Stimulated activated CD4-positive, alpha-beta T cell treated with anti-CD3 and anti-CD28 coated beads, Interleukin-15, amount 100 ng/mL, for 24 hours (primary cell): Measurements from ENCODE around the gene UGCG.
"Not testable (repeated sequence)": the region's sequence is repeated elsewhere in the genome, so short reads cannot be mapped to it uniquely, and the experiment has no call there.

Experiments used
- DNase-seq: peaks from one replicate; pipeline ENCODE4 v3.0.0-alpha.2; 2020

Gene UGCG

DNA sequence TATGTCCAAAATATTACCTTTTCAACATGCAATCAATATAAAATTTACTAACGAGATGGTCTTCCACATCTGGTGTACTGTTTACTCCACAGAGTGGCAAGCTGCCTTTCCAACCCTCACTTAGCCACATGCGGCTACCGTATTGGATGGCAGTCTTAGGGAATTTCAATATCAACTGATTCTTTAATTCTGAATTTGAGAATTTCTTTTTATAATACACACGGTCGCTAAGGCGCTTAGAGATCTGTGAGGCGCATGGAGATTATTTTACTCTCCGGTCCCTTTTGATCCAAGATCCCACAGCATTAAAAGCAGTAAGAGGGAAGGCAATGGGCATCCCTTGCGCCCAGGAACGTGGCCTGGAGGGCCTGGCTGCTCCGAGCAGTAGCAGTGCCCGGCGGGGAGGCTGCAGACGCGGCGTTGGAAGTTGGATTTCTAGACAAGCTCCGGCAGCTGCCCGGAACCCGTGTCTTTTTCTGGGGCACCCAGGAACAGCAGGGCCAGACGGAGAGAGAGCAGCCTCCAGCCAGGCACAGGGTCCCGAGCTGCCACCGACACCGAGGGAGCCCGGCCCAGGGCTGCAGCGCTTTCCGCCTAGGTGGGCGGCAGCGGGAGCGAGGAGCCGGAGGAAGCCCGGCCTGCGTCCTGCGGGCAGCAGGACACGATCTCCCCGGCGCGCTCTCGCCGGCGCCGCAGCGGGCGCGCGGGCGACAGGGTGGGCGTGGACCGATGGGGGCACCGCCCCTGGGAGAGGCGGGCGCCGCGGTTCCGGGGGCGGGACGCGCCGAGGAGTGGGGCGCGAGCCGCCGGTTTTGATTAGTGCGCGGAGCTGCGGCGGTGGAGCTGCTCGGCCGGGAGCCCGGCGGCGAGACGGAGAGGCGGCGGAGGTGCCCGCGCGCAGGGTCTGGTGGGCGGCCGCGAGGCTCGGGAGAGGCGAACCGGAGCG lies at the start of gene UGCG:
UGCG (plus strand) TSS at position 819 of the 946 bp plus-strand sequence. CDS start 402 bp downstream, outside the sequence.
- peak; percentile 90 for DNase-seq

DNA sequence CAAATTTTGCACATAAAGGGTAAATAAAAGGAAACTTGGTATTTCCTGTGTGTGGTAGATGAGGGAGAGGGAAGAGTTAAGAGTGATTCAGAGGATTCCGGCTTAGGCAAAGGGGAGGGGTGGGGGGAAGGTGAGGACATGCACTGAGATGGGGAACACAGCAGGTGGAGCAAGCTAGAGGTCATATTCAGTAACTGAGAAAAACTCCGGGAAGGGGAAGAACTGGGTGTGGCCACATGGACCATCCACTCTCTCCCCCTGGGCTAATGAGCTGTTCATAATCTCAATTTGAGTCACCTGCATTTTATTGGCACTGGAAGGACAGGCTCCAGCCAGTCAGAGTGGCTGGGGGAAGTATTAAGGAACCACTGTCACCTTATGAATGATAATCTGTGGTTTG lies 45.1 kb upstream of the UGCG start:
- no peak for DNase-seq

DNA sequence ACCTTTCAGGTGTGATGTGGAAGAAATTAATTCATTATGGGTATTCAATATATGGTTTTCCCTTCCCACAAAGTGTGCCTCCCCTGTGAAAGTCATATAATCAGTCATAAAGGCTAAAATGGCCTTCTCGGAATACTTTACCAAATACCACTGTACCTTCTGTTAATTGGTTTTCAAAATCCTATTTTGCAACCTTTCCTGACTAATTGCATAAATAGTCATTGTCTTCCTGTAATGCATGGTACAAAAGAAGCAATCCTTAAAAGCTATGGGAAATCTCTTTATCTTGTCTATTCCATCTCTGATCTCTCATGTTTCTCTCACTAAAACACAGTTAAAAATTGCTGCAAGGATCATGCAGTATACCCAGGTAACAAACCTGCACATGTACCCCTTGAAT lies 44.3 kb upstream of the UGCG start:
- no peak for DNase-seq

GRCh38 chr9:111853450-111853827 lies 43.2 kb upstream of the UGCG start:
- no peak for DNase-seq

DNA sequence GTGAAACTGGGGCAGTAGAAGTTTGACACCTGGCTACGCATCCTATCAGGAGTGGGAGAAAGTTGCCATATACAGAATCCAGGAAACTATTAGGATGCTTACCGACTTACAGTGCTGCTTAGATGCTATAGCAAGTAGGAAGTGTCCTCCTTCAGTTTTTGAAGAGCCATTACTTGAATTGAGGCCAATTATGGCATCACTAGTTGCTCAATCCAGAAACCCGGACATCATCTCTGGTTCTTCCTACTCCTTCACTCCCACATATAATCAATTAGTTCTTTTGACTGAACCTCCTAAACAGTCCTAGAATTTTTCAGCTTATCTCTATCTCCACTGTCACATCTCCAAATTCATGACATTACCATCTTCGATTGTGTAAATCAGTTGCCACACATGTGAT lies 41.8 kb upstream of the UGCG start:
- DNase-seq: no peak

DNA sequence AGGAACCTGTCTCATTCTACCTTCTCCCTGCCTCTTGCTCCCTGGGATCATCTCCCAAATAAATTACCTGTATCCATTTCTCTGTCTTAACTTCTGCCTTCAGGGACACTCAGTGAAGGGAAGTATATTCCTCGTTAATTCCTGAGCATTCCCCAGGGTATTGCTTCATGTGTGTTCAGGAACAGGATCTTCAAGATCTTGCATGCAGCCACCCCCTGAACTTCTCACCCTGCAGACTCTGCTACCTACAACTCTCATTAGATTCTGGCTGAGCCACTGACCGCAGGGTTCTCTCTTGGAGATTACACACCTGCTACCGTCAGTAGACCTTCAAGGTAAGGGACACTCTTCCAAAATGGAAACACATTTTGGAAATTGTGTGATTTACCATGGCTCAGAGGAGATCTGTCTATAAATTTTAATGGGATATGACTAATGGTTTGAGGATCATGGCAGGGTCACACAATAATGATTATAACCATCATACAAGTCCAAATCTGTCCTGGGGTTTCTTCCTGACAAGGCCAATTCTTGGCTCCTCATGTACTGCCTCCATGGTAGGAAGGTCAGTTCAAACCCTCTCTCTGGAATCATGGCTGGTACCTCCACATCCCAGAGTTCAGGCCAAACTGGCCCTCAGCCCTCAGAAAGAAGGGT lies 38.9 kb upstream of the UGCG start:
- no peak for DNase-seq

DNA sequence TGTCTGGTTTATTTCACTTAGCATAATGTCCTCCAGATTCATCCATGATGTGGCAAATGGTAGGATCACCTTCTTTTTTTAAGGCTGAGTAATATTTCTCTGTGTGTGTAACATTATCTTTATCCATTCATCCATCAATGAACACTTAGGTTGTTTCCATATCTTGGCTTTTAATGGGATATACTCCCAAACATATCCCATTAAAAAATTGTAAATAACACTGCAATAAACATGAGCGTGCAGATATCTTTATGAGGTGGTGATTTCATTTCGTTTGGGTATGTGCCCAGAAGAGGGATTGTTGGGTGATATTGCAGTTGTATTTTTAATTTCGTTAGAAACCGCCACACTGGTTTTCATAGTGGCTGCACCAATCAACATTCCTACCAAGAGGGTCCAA lies 36.2 kb upstream of the UGCG start:
- DNase-seq: no peak

DNA sequence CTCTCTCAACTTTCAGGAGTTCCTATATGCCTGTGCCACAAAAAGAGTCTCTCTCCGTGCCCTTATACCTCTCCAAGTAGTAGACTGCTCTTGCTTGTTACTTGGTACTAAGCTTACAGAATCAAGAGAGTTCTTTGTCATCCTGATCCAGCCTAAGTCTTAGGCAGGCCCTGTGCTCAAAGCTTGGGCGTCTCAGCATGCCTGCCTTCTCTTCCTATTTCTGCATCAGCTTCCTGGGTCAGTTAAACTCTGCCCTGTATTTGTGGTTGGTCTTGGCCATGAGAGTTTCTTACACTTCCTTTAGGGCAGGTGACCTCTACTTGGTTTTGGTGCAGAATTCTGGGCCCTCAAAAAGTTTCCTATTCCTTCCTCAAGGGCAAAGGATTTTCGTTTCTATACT lies 33.0 kb upstream of the UGCG start:
- no peak for DNase-seq

GRCh38 chr9:111866976-111867375 lies 29.6 kb upstream of the UGCG start:
- DNase-seq: no peak

DNA sequence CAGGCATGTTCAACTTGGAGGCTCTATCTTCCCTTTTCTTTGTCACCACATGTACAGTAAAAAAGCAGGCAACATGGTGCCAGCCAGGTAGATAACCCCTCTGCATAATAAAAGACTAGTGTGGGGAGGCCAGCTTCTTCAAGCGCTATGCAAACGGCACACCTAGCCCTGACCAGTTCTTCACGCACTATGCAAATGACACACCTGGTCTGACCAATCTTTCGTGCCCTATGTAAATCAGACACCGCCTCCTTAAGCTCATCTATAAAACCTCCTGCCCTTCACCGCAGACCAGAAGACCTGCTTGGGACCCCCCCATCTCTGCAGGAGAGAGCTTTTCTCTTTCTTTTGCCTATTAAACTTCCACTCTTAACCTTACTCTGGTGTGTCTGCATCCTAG lies 28.1 kb upstream of the UGCG start:
- DNase-seq: no peak

DNA sequence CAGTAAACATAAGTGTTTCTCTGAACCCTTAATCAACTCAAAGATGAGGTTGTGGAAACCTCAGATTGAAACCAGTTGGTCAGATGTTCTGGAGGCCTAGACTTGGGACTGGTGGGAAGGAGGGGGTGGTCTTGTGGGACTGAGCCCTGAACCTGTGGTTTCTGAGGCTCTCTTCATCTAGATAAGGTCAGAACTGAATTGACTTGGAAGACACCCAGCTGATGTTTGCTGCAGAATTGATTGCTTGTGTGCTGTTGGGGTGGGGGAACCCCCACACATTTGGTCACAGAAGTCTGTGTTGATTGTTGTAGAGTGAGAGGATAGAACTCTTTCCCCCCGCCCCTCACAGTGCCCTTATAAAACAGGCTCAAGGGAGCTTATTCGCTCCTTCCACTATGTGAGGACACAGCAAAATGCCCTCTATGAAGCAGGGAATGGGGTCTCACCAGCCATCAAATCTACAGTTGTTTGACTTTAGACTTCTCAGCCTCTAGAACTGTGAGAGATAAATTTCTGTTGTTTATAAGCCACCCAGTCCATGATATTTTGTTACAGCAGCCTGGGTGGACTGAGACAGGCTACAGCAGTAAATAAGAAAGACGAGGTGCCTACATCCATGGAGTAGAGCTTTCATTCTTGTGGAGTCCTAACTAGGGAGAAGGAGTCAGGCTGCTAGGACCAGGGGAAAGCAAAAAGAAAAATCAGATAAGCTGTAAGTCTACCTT lies 25.7 kb upstream of the UGCG start:
- DNase-seq: peak; percentile 48

GRCh38 chr9:111871499-111871855 lies 25.1 kb upstream of the UGCG start:
- no peak for DNase-seq

DNA sequence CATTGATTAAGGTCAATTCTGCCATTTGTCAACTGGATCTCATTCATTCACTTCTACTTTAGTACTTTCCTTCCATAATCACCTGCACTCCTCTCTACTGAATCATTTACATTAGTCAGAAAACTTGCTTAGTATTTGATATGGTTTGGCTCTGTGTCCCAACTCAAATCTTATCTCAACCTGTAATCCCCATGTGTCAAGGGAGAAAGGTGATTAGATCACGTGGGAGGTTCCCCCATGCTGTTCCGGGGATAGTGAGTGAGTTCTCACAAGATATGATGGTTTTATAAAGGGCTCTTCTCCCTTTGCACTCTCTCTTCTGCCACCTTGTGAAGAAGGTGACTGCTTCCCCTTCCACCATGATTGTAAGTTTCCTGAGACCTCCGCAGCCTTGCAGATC lies 23.7 kb upstream of the UGCG start:
- DNase-seq: no peak

DNA sequence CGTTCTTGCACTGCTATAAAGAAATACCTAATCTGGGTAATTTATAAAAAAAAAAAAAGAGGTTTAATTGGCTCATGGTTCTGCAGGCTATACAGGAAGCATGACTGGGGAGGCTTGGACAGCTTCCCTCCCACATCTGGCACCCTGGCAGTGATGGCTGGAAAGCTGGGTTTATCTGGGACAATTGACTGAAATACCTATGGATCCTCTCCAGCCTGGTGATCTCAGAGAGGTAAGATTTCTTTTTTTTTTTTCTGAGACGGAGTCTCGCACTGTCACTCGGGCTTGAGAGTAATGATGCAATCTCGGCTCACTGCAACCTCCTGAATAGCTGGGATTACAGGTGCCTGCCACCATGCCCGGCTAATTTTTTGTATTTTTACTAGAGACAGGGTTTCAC lies 22.7 kb upstream of the UGCG start:
- no peak for DNase-seq

DNA sequence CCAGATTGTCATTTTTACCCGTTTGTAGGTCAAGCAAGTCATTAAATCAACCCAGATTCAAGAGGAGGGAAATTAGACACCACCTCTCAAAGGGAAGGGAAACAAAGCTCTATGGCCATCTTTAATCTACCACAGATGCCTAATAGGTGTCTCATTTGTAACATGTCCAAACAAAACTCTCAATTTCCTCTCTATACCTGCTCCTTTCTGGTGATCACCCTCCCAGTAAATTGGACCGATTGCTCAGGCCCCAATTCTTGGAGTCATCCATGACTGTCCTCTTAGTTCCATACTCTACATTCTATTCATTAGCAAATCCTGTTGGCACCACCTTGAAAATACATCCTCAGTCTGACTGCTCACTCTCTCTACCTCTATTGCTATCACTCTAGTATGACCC lies 22.1 kb upstream of the UGCG start:
- no peak for DNase-seq

DNA sequence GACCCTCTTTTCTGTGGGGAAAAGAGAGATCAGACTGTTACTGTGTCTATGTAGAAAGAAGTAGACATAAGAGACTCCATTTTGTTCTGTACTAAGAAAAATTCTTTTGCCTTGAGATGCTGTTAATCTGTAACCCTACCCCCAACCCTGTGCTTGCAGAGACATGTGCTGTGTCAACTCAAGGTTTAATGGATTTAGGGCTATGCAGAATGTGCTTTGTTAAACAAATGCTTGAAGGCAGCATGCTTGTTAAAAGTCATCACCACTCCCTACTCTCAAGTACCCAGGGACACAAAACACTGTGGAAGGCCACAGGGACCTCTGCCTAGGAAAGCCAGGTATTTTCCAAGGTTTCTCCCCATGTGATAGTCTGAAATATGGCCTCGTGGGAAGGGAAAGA lies 21.3 kb upstream of the UGCG start:
- not testable (repeated sequence) for DNase-seq

- not testable (repeated sequence) for DNase-seq
These were observed 20.9 kb upstream of the UGCG start for GRCh38 chr9:111875691-111876090.

DNA sequence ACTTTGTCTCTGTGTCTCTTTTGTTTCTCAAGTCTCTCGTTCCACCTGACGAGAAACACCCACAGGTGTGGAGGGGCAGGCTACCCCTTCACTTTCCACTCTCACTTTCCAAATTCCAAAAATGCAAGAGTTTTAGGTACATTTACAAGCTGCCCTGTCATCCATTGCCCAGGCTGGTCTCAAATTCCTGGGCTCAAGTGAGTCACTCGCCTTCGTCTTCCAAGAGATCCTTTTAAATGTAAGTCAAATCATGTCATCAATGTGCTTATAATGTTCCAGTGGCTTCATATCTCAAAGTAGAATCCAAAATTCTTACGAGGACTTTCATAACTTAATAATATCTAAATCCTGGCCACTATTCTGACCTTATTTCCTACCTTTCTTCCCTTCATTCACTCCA lies 20.4 kb upstream of the UGCG start:
- no peak for DNase-seq

DNA sequence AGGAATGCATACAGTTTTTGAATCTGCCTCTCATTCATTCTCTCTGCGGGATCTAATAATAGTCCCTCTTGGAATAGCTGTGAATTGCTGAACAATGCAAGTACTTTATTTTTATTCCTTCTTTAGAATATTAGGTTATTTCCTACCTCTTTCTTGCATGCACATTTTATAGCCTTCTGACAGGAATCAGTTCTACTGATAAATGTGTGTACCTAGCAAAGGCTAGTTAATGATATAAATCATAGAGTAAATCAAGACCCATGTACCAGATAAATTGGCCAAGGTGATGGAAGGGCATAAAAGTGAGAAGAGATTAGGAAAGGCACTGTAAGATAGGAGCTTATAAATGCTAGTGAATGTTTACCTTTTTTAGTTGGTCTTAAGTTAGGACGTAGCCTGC lies 19.2 kb upstream of the UGCG start:
- DNase-seq: no peak

DNA sequence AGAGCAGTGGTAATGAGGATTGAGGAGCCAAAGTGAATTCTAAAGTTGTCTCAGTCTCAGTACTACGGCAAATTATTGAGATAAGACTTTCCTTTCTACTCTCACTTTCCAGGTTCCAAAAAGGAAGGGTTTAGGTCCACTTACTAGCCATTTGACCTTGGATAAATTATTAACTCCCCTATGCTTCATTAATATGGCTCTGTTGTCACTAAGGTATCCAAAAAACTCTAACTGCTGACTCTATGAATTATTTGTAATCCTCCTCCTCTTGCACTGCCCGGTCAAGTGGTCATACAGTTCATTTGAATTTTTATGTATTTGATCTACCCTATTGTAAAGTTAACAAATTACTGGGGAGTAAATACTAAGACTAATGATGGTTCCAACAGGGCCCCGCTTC lies 17.7 kb upstream of the UGCG start:
- DNase-seq: no peak

DNA sequence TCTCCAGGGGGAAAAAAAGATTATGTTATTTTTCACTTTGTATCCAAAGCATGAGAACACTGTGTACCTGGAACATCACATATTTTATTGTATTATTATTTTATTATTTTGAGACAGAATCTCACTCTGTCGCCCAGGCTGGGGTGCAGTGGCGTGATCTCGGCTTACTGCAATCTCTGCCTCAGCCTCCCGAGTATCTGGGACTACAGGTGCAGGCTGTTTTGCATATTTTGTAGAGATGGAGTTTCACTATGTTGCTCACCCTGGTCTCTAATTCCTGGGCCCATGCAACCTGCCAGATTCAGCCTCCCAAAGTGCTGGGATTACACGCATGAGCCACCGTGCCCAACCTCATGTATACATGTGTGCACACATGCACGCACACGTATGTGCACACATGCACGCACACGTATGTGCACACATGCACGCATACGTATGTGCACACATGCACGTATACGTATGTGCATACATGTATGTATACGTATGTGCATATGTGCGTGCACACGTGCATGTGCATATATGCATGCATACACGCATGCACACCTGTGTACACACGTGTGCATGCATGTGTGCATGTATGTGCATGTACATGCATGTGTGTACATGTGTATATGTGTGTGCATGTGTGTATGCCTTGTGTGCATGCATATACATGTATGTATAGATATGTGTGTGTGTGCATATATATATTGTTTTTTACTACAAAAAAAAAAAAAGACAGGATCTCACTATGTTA lies 9.5 kb upstream of the UGCG start:
- DNase-seq: no peak

- no peak for DNase-seq
These were observed 6.3 kb upstream of the UGCG start for GRCh38 chr9:111890334-111890733.

DNA sequence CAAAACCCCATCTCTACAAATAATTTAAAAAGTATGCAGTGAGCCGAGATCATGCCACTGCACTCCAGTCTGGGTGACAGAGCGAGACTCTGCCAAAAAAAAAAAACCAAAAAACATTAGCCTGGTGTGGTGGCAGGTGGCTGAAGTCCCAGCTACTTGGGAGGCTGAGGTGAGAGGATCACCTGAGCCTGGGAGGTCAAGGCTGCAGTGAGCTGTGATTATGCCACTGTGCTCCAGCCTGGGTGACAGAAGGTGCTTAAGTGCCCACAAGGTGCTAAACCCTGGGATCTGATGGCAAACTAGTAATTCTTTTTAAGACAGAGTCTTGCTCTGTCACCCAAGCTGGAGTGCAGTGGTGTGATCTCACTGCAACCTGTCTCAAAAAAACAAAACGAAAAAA lies 5.7 kb upstream of the UGCG start:
- not testable (repeated sequence) for DNase-seq
